NCI-H345 treated with DMSO at 0.1 percent for 48 hours (cell line): ENCODE data around the gene CDRT15L2.
"Not testable (repeated sequence)": the region's sequence is repeated elsewhere in the genome, so short reads cannot be mapped to it uniquely, and the experiment has no call there.

Experiments
- DNase-seq: peaks from one replicate; lab custom pipeline; 2025; ENCODE audit not compliant: unreplicated experiment; lab: John Stamatoyannopoulos, UW

Gene CDRT15L2

DNA sequence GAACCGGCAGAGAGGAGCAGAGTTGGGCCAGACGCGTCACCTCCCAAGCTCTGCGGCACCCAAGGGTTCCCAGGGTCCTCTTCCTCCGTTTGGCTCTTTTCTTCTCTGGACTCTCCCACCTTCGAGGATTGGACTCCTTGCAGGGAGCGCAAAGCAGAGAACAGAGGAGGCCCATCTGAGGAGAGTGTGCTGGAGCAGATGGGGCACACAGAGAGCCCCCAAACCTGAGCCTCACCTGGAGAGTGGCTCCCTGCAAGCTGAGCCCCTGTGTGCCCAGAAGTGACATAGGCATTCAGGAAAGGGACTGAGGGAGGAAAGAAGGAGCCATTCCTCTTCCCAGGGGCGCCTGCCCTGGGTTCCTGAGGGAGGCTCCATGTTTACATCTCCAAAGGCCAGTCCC, 6.3 kb upstream of the CDRT15L2 start:
- not testable (repeated sequence) for DNase-seq

- DNase-seq: not testable (repeated sequence)
These were observed 4.5 kb upstream of the CDRT15L2 start for GRCh38 chr17:20575071-20575470.

DNA sequence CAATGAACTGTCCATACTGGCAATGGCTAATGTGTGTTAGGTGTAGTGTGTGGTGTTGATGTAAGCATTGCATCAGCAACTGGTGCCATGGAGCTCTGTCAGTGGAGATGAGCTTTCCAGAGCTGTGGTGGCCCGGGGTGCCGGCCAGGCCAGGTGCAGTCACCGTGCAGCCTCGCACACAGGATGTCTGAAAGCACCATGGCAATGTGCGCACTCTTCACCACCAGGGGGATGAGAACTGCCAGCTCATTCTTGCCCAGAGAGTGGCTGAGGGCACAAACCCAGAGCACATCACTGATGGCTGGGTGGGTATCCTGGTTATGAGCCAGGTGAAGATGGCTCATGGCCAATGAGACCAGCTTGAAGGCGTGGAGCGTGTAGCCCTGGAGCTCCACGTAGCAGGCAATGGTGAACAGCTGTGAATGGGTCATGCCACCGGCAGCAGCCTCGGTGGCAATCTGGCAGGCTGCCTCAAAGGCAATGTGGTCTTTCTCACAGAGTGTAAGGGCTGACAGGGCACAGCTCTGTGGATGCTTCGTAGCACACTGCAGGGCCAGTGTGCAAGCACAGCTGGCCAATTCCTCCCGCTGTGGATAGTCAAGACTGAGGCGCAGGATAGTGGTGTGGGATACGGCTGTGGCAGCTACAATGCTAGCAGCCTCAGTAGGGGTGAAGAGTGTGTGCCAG, 4.5 kb downstream of the CDRT15L2 start:
- DNase-seq: not testable (repeated sequence)

DNA sequence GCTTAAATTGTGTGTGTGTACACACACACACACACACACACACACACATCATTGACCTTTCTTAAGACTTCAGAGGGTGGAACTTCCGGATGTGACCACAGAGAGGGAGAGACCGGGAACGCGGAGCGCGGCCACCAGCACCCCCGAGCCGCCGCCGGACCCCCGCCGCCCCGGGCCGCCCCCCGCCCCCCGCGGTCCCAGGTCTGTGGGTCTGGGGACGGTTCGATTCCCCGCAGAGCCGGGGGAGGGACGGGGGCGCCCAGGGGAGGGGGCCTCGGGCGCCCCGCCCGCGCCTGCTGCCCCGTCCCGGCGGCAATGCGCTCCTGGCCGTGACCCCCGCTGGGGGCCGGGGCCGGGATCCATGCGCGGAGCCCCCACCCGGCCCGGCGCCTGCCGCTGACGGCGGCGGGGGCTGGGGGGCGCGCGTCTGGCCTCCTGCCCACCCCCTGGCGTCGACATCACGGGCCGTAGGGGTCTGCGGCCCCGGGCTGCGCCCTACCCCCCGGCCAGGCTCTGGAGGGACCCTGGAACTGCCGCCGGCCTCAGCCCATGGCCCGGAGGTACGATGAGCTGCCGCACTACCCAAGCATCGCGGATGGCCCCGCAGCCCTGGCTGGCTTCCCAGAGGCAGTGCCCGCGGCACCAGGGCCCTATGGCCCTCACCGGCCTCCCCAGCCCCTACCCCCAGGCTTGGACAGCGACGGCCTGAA, 9.4 kb downstream of the CDRT15L2 start:
- not testable (repeated sequence) for DNase-seq

- DNase-seq: not testable (repeated sequence)
These were observed 9.9 kb downstream of the CDRT15L2 start for GRCh38 chr17:20589454-20589810.

DNA sequence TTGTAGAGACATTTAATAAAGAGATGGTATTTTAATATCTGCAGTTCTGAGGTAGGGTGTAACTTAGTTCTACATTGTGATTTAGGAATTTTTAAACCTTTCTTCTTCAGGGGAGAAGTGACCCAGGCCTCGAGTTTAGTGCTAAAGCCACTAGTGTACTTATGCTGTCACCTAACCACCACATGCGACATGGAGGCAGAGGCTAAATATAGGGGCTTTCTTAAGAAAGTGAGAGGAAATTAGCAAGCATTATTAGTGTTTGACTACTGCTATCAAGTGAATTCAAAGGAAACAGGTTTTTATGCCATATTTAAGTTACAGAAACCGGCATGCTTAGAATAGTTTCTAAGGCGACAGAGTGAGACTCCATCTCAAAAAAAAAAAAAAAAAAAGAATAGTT, 11.5 kb downstream of the CDRT15L2 start:
- not testable (repeated sequence) for DNase-seq

- not testable (repeated sequence) for DNase-seq
These were observed 26.0 kb downstream of the CDRT15L2 start for GRCh38 chr17:20605568-20605967.

DNA sequence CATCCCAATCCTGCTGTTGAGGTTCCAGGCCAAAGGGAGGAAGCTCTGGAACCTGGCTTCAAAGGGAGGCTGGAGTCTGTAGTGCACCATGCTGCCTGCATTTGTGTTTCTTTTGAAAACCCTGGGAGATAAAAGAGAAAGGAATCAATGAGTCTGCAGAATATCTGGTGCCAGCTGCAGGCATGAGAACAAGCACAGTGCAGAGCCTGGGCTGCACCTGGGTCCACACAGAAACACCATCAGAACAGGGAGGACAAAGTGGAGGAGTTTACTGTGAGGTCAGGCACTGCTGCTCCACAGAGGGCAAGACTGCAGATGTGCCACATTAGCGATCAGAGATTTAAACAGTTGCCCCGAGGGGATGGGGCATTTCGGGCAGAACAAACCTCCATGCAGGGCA, 30.0 kb downstream of the CDRT15L2 start:
- not testable (repeated sequence) for DNase-seq

DNA sequence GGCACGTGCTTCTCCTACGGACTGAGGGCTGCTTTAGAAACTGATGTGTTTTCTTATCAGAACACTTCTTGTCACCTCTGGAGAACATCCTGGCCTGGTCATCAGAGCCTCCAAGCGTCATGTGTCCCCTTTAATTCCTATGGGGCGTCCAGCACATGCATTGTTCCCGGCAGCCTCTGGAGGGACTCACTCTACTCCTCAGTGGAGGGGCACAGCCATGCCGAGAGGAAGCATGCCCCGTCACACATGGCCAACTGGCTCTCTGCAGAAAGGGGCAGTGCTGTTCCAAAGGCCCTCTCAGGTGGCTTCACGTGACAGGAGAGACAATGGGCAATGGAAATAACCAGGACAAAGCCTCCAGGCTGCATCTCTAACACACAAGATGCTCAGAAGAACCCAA, 31.8 kb downstream of the CDRT15L2 start:
- DNase-seq: no peak

DNA sequence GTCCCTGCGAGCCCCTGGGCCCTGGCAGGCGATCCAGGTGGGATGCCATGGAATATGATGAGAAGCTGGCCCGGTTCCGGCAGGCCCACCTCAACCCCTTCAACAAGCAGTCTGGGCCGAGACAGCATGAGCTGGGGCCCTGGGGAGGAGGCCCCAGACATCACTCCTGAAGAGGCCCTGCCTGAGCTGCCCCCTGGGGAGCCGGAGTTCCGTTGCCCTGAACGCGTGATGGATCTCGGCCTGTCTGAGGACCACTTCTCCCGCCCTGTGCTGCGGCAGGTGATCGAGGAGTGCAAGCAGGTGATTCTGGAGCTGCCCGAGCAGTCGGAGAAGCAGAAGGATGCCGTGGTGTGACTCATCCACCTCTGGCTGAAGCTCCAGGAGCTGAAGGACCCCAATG, 33.1 kb downstream of the CDRT15L2 start:
- DNase-seq: no peak

- DNase-seq: no peak
These were observed 33.7 kb downstream of the CDRT15L2 start for GRCh38 chr17:20613248-20613647.

DNA sequence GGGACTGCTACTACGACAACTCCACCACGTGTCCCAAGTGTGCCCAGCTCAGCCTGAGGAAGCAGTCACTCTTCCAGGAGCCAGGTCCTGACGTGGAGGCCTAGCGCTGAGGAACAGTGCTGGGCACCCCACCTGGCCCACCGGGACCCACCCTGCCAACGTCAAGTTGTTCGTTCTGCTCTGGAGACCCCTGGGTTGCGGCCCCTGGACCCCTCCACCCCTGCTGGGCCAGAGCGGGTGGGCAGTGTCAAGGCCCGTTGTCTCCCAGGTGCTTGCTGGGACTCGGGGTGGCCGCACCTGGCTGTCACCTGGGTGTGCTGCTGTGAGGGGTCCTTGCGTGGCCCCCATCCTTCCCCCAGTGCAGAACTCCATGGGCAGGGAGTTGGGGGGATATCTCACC, 34.4 kb downstream of the CDRT15L2 start:
- no peak for DNase-seq

GRCh38 chr17:20615461-20615860, 35.9 kb downstream of the CDRT15L2 start:
- DNase-seq: not testable (repeated sequence)
